Trophoblast cell (in vitro differentiated cells and primary cell): ENCODE data around the gene NKX6-2.

ENCODE experiments used
- DNase-seq, 2 donors: peaks; one replicate each; pipeline ENCODE4 v3.0.0-alpha.2; 2016
- H2AFZ ChIP-seq: 2 replicates; pipeline ENCODE4 v1.6.1; 2013; ENCODE audit warnings: low read length, moderate library complexity, mild to moderate bottlenecking; ENCODE audit not compliant: insufficient read depth, poor library complexity
- H2AK5ac ChIP-seq: 2 replicates; pipeline ENCODE4 v1.6.1; 2013; ENCODE audit warnings: mild to moderate bottlenecking, low read length
- H2BK120ac ChIP-seq: 2 replicates; pipeline ENCODE4 v1.6.1; 2013; ENCODE audit warnings: low read length, mild to moderate bottlenecking, moderate library complexity; ENCODE audit not compliant: insufficient read depth, poor library complexity
- H2BK12ac ChIP-seq: 2 replicates; pipeline ENCODE4 v1.6.1; 2013; ENCODE audit warnings: mild to moderate bottlenecking, low read length, moderate library complexity
- H2BK5ac ChIP-seq: 2 replicates; pipeline ENCODE4 v1.6.1; 2013; ENCODE audit warnings: low read length, low read depth, moderate library complexity, mild to moderate bottlenecking; ENCODE audit not compliant: poor library complexity
- H3K14ac ChIP-seq: 2 replicates; pipeline ENCODE4 v1.6.1; 2013; ENCODE audit warnings: mild to moderate bottlenecking, low read length
- H3K18ac ChIP-seq: 2 replicates; pipeline ENCODE4 v1.6.1; 2013; ENCODE audit warnings: mild to moderate bottlenecking, low read length
- H3K23ac ChIP-seq: 2 replicates; pipeline ENCODE4 v1.6.1; 2013; ENCODE audit warnings: low read length
- H3K27ac ChIP-seq: 2 replicates; pipeline ENCODE4 v1.5.1; 2013; ENCODE audit warnings: low read depth, mild to moderate bottlenecking, inconsistent platforms, low read length, moderate library complexity
- H3K27me3 ChIP-seq: 2 replicates; pipeline ENCODE4 v1.6.1; 2013; ENCODE audit warnings: inconsistent platforms, mild to moderate bottlenecking, low read length, moderate library complexity; ENCODE audit not compliant: insufficient read depth
- H3K36me3 ChIP-seq, 2 experiments: 1 replicate in 1 of 2; 2 replicates in 1 of 2; pipeline ENCODE4 v1.6.1; 2013; ENCODE audit warnings: low read length in 2 of 2, mild to moderate bottlenecking in 2 of 2, moderate library complexity in 1 of 2; ENCODE audit not compliant: insufficient read depth in 2 of 2, control insufficient read depth in 1 of 2
- H3K4ac ChIP-seq: 2 replicates; pipeline ENCODE4 v1.6.1; 2013; ENCODE audit warnings: low read depth, mild to moderate bottlenecking, low read length, moderate library complexity
- H3K4me1 ChIP-seq, 2 experiments: 1 replicate in 1 of 2; 2 replicates in 1 of 2; pipeline ENCODE4 v1.6.1; 2013; ENCODE audit warnings: low read length in 2 of 2, mild to moderate bottlenecking in 2 of 2, moderate library complexity in 1 of 2; ENCODE audit not compliant: insufficient read depth in 2 of 2, control insufficient read depth in 1 of 2
- H3K4me2 ChIP-seq: 2 replicates; pipeline ENCODE4 v1.6.1; 2013; ENCODE audit warnings: inconsistent platforms, mild to moderate bottlenecking, low read length, moderate library complexity
- H3K4me3 ChIP-seq: 2 replicates; pipeline ENCODE4 v1.5.1; 2013; ENCODE audit warnings: mild to moderate bottlenecking, low read depth, low read length, inconsistent platforms
- H3K79me1 ChIP-seq: one replicate; pipeline ENCODE4 v1.6.1; 2013; ENCODE audit warnings: low read length
- H3K79me2 ChIP-seq: 2 replicates; pipeline ENCODE4 v1.6.1; 2013; ENCODE audit warnings: low read length, mild to moderate bottlenecking; ENCODE audit not compliant: control insufficient read depth, insufficient read depth, poor library complexity
- H3K9ac ChIP-seq: 2 replicates; pipeline ENCODE4 v1.6.1; 2013; ENCODE audit warnings: mild to moderate bottlenecking, low read length
- H3K9me3 ChIP-seq: 2 replicates; pipeline ENCODE4 v1.6.1; 2013; ENCODE audit warnings: low read depth, mild to moderate bottlenecking, control low read depth, inconsistent platforms, low read length; ENCODE audit not compliant: insufficient read depth
- H4K12ac ChIP-seq: 2 replicates; pipeline ENCODE4 v1.6.1; 2013; ENCODE audit warnings: low read depth, mild to moderate bottlenecking, low read length, moderate library complexity
- H4K8ac ChIP-seq: 2 replicates; pipeline ENCODE4 v1.6.1; 2013; ENCODE audit warnings: low read depth, mild to moderate bottlenecking, low read length, moderate library complexity
- H4K91ac ChIP-seq: one replicate; pipeline ENCODE4 v1.6.1; 2013; ENCODE audit warnings: low read depth, mild to moderate bottlenecking, low read length, moderate library complexity
- WGBS: extraction: QIAGEN DNeasy Blood & Tissue Kit; methylation state at CpG from one replicate; pipeline ENCODE4 v1.1.7; 2013; ENCODE audit warnings: missing lambda C conversion rate; ENCODE audit not compliant: insufficient read length, insufficient coverage; ENCODE audit errors: extremely low coverage; 5-methylcytosine and 5-hydroxymethylcytosine counted together

The NKX6-2 gene

DNA sequence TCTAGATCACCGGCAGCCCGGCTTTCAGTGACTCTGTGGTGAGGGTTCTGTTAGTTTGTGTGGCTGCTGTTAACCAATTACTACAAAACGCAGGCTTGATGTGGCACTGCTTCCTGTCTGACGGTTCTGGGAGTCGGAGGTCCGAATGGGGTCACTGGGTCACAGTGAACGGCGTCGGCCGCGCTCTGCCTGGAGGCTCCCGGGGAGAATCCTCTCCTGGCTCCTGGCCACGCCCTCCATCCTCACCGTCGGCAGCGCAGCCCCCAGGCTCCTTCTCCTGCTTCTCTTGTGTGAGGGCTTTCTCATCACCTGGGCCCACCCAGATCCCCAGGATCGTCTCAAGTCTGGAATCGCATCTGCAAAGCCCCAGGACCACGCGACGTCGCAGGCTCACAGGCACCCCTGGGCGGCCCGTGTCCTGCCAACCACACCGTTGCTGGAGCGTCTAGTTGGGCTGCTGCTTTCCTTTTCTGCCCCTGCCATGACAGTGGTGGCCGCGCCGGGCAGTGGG lies 31.8 kb upstream of the NKX6-2 start:
- Histone ChIP-seq H2AFZ (no peak overlapping the region), H4K12ac (no peak overlapping the region), H2BK5ac (no peak overlapping the region), H3K79me2 (no peaks in the 10 kb centered on the region), H3K4me3 (no peak overlapping the region), H3K14ac (no peak overlapping the region), H3K27ac (no peak overlapping the region), H2BK120ac (no peak overlapping the region), H3K23ac (no peak overlapping the region), H3K36me3 (no peaks in the 10 kb centered on the region), H3K27me3 (peaks cover 2% of the 10 kb centered on the region), H3K4me2 (no peak overlapping the region), H4K91ac (no peak overlapping the region), H3K4ac (no peak overlapping the region), H3K18ac (no peak overlapping the region), H3K9me3 (peaks cover 20% of the 10 kb centered on the region), H3K4me1 (no peaks in the 10 kb centered on the region), H4K8ac (no peak overlapping the region), H2AK5ac (no peak overlapping the region), H3K79me1 (no peaks in the 10 kb centered on the region), H2BK12ac (no peak overlapping the region), H3K9ac (no peak overlapping the region)
- WGBS = no CpG with 5 or more reads among the region's 29 CpGs
- DNase-seq = no peak

- Histone ChIP-seq H4K8ac (no peak overlapping the region), H4K91ac (no peak overlapping the region), H3K4me3 (no peak overlapping the region), H2BK5ac (no peak overlapping the region), H2BK12ac (no peak overlapping the region), H2AFZ (no peak overlapping the region), H3K14ac (no peak overlapping the region), H2BK120ac (no peak overlapping the region), H3K79me2 (no peaks in the 10 kb centered on the region), H3K27me3 (peaks cover 2% of the 10 kb centered on the region), H3K9me3 (peaks cover 14% of the 10 kb centered on the region), H3K4me1 (no peaks in the 10 kb centered on the region), H3K79me1 (no peaks in the 10 kb centered on the region), H4K12ac (no peak overlapping the region), H3K27ac (no peak overlapping the region), H2AK5ac (no peak overlapping the region), H3K4ac (no peak overlapping the region), H3K9ac (no peak overlapping the region), H3K36me3 (no peaks in the 10 kb centered on the region), H3K18ac (no peak overlapping the region), H3K4me2 (no peak overlapping the region), H3K23ac (no peak overlapping the region)
- no CpG with 5 or more reads among the region's 12 CpGs for WGBS
- peak in 1 of 2 donors; percentile 4 for DNase-seq
Measured at GRCh38 chr10:132816718-132817117, 30.8 kb upstream of the NKX6-2 start.

DNA sequence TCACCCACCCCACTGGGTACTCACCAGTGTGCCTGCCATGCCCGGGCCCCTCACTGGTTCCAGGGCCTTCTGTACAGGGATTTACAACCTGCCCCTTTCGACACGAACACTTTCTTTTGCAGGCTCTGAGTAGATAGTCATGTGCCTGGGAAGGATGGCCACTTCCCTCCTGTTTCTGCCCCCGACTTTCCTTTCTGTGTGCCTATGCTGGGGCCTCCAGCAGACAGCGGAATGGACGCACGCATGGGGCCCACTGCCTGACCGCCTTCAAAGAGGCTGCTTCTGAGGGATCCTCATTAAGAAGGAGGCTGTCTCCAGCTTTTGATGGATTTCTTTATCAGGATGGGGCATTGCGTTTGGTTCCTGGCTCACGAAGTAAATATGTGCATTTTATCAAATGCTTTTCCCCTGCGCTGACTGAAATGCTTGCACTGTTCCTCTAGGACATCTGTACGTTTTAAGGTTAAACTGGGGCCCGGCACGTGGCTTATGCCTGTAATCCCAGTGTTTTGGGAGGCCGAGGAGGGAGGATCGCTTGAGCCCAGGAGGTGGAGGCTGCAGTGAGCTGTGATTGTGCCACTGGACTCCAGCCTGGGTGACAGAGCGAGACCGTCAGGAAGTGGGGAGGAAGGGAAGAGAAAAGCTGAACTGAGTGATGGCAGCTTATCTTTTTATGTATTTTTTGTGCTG lies 29.4 kb upstream of the NKX6-2 start:
- Histone ChIP-seq H3K4me2 (no peak overlapping the region), H3K9ac (no peak overlapping the region), H2AFZ (no peak overlapping the region), H3K14ac (no peak overlapping the region), H3K18ac (no peak overlapping the region), H3K4me3 (no peak overlapping the region), H3K9me3 (peaks cover 7% of the 10 kb centered on the region), H4K8ac (no peak overlapping the region), H4K91ac (no peak overlapping the region), H2AK5ac (no peak overlapping the region), H3K79me1 (no peaks in the 10 kb centered on the region), H3K27ac (no peak overlapping the region), H2BK12ac (no peak overlapping the region), H3K4ac (no peak overlapping the region), H4K12ac (no peak overlapping the region), H3K27me3 (peaks cover 2% of the 10 kb centered on the region), H3K79me2 (no peaks in the 10 kb centered on the region), H3K4me1 (no peaks in the 10 kb centered on the region), H2BK5ac (no peak overlapping the region), H2BK120ac (no peak overlapping the region), H3K36me3 (no peaks in the 10 kb centered on the region), H3K23ac (no peak overlapping the region)
- WGBS = no CpG with 5 or more reads among the region's 18 CpGs
- no peak for DNase-seq

- no peak overlapping the region for H3K4ac ChIP-seq
- H3K4me2 ChIP-seq = no peak overlapping the region
- H4K91ac ChIP-seq = no peak overlapping the region
- H2AFZ ChIP-seq = no peak overlapping the region
- no peak overlapping the region for H2BK120ac ChIP-seq
- no peak overlapping the region for H3K4me3 ChIP-seq
- no peaks in the 10 kb centered on the region for H3K79me1 ChIP-seq
- no peak overlapping the region for H2BK12ac ChIP-seq
- H2AK5ac ChIP-seq = no peak overlapping the region
- no peak overlapping the region for H4K12ac ChIP-seq
- no peak overlapping the region for H3K23ac ChIP-seq
- peaks cover 2% of the 10 kb centered on the region for H3K27me3 ChIP-seq
- no peak overlapping the region for H4K8ac ChIP-seq
- H2BK5ac ChIP-seq = no peak overlapping the region
- H3K4me1 ChIP-seq = no peaks in the 10 kb centered on the region
- no peak overlapping the region for H3K14ac ChIP-seq
- no CpG with 5 or more reads among the region's 16 CpGs for WGBS
- no peak overlapping the region for H3K18ac ChIP-seq
- H3K9ac ChIP-seq = no peak overlapping the region
- H3K27ac ChIP-seq = no peak overlapping the region
- no peaks in the 10 kb centered on the region for H3K79me2 ChIP-seq
- H3K36me3 ChIP-seq = no peaks in the 10 kb centered on the region
- no peak for DNase-seq
- H3K9me3 ChIP-seq = peaks cover 4% of the 10 kb centered on the region
Measured at GRCh38 chr10:132814469-132814856, 28.5 kb upstream of the NKX6-2 start.
